Measurements from ENCODE around the gene PRR33.

DNA sequence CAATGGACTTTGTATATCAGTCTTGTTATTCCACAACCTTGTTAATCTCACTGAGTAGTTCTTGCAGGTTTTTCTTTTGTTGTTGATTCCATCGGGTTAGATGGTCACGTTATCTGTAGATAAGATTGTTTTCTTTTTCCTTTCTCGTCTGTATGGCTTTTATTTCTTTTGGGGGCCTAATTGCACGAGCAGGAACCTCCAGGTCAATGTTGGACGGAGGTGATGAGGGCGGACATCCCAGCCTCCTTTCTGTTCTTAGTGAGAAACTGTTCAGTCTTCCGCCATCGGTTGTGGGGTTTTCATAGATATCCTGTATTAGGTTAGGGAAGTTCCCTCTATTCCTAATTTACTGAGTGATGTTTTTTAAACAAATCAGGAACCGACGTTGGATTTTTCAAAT, 4.8 kb upstream of the PRR33 start:
- TF ChIP-seq, protein P1, sequence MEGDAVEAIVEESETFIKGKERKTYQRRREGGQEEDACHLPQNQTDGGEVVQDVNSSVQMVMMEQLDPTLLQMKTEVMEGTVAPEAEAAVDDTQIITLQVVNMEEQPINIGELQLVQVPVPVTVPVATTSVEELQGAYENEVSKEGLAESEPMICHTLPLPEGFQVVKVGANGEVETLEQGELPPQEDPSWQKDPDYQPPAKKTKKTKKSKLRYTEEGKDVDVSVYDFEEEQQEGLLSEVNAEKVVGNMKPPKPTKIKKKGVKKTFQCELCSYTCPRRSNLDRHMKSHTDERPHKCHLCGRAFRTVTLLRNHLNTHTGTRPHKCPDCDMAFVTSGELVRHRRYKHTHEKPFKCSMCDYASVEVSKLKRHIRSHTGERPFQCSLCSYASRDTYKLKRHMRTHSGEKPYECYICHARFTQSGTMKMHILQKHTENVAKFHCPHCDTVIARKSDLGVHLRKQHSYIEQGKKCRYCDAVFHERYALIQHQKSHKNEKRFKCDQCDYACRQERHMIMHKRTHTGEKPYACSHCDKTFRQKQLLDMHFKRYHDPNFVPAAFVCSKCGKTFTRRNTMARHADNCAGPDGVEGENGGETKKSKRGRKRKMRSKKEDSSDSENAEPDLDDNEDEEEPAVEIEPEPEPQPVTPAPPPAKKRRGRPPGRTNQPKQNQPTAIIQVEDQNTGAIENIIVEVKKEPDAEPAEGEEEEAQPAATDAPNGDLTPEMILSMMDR (IDR thresholded peaks at IDR 0.05) = no peak
- TF ChIP-seq POLR2A (IDR thresholded peaks at IDR 0.05) (no peak), EP300 (IDR thresholded peaks at IDR 0.05) (no peak)
